ENCODE data around the gene FCAMR.
A peak's percentile ranks its signal among the peaks of the same experiment; 100 is the strongest.

Gene FCAMR

GRCh38 chr1:206998816-206999215, 28.6 kb upstream of the FCAMR start:
- DNase-seq = no peak

DNA sequence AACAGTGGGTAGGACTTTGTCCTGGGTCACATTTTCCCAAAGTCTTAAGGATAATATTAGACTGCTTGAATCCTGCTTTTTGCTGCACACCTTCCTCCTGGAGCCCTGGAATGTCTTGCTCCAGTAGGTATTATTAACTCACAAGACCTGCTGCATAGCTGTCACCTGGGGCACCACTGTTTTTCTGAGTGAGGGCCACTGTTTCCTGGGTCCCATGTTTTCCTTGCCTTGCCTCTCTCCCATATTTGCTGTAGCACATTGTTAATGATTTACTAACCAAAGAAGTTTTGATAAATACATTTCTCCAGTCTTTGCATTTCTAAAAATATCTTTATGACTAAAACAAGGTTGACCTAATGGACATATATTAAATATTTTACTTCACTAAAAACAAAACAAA, 22.5 kb upstream of the FCAMR start:
- DNase-seq = no peak

DNA sequence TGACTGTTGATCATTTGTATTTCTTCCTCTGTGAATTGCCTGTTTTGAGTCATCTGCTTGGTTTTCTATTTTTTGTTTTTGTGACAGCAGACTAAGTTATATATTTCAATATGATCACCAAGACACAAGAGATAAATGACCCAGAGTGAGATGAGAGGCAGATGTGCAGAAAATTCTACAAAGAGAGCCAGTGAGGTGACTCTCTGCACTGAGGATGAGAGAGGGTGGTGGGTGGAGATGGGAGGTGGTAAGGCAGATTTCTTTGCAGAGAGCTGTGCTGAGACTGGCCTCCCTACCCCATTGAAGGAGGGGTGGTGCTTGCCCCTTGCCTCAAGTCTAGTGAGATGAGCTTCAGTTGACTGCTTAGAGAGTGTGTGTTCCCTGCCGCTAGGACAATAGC, 17.6 kb upstream of the FCAMR start:
- DNase-seq = no peak

- DNase-seq = no peak
These were observed 16.6 kb upstream of the FCAMR start for GRCh38 chr1:206986885-206987284.

DNA sequence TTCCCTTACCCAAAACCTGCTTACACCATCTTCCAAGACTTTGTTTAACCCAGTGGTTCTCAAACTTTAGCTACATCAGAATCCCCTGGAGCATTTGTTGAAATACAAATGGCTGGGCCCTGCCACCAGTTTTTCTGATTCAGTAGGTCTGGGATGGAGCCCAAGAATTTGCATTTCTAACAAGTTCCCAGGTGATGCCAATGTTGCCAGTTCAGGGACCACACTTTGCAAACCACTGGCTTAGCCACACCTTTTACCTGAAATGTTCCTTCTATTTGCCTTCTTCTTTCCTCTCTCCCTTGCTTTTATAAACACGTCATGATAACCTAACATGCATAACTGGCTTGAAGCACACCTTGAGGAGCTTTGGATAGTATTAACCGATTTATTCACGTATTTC, 16.1 kb upstream of the FCAMR start:
- DNase-seq = no peak

DNA sequence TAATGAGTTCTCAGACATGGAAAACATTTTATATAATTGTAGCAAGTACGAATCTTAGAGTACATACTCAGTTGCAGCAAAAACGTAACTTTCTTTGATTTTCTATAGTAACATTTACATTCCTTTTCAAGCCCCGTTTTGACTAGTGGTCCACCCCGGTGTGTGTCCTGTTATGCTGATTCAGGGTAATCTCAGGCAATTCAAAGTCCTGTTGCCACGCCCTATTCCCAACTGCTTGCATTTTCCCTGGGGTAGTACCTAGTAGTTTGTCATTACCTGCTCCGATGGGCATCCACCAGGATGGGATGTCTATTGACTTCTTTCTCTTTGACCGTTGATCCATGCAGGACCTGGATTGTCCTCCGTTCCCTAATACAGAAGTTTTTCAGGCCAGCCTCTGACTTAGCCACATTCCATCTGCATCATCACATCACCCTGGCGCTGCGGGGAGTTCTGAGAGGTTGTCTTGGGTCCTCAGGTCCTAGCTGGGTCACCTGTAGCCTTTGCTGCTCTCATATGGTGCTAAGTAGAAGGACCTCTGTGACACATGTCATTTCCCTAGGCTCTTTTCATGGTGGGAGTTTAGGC, 15.0 kb upstream of the FCAMR start:
- DNase-seq = no peak

DNA sequence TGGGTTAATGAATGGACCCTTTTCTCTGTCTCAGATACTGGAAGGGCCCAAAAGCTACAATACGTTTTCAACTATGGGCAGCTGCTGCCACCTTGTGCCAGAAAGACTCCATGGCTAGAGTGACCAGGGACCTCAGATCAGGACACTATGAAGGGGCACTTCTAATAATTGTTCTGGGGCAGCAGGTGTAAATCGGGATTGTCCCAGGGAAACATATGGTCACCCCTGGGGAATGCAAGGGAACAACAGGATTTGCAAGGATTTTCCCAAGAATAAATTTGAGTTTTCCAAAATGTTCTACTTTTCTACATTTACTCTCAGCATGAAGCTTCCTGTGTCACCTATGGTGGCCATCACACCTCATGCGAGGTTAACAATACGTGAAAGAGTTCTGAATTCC, 12.0 kb upstream of the FCAMR start:
- peak in 3 of 4 experiments; percentile 12 to 51 (median 30) for DNase-seq

- DNase-seq = no peak
These were observed 9.3 kb upstream of the FCAMR start for GRCh38 chr1:206979379-206980043.

- DNase-seq = no peak
These were observed 8.0 kb upstream of the FCAMR start for GRCh38 chr1:206978259-206978658.

DNA sequence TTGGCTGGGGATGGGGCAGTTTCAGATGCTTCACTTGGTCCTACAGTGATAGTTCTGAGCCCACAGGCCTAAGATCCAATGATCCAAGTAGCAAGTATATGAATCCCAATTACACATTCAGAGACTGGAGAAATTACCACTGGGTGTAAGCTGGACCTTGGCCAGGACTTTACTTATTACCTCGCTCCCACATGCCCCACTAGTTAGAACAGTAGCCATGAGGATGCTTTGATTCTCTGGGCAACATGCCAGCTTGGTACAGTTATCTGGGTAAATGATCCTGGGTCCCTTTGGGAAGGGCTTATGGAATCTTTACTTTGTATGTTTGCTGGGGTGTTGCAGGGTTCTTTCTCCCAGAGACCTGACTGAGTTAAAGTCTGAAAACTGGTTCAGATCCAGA, 5.0 kb upstream of the FCAMR start:
- no peak for DNase-seq

- no peak for DNase-seq
These were observed 3.9 kb upstream of the FCAMR start for GRCh38 chr1:206974140-206974539.

GRCh38 chr1:206972728-206973127, 2.5 kb upstream of the FCAMR start:
- DNase-seq = no peak

GRCh38 chr1:206971029-206971655, 882 bp upstream of the FCAMR start:
- no peak for DNase-seq

GRCh38 chr1:206969090-206969489, 1.2 kb downstream of the FCAMR start:
- DNase-seq = no peak

GRCh38 chr1:206967096-206967849, 3.0 kb downstream of the FCAMR start:
- no peak for DNase-seq

- DNase-seq = no peak
These were observed 4.5 kb downstream of the FCAMR start for GRCh38 chr1:206965781-206966180.

DNA sequence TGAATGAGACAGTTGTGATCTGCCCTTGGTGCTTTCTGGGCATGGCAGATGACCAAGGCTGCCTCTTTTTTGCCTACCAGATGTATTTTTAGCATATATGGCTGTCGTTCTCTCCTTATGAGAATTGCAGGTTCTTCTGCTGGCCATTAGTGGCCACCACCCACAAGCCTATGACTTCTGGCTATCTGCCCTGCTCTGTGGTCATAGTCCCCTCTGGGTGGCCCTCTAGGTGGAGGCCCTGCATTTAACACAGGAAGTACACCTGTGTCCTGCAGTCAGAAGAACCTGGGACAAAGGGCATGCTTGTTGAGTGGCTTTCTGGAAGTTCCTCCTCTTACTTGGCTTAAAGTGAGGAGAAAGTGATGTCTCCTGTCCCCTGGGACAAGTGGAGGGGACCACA, 6.5 kb downstream of the FCAMR start:
- no peak for DNase-seq

DNA sequence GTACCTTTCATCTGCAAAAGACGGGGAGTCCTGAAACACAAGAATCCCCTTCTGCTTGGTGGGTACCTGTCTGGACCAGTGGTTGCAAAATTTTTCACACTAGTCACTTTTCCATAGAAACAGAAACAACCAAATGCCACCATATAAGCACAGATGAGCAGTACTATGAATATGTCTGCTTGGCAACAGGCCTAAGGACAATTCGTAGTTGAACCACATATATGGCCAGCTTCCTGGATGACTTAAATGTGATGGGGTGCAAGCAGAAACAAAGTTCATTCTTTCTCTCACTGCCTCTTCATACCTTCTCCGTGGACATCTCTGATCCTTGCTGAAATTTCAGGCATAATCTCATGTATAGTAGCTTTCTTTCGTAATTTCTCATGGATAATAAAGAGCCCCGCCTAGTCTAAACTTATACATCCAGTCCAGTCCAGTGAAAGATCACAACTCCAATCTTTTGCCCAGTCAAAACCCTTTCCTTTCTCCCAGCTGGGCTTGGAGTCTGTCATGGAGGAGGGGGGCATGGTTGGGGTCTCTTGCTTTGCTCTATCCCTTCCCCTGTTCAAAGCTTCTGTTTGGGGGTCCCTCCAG, 7.0 kb downstream of the FCAMR start:
- DNase-seq = no peak

DNA sequence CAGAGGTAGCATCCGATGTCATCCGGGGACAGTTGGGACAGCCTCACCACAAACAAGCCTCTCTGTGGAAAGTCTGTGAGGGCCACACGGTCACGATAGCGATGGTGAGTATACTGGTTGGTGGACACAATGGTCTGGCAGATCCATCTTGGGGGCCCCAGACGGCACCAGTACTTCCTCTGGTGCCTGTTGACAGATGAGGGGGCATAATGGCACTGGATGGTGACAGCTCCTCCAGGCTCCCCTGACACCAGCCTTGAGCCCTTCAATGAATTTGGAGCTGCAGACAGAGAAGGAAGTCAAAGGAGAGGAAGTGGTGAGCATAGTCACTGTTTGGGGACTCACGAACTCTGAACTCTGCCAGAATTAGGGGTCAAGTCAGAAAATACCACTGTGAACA, 8.0 kb downstream of the FCAMR start:
- no peak for DNase-seq

GRCh38 chr1:206961668-206962067, 8.6 kb downstream of the FCAMR start:
- no peak for DNase-seq

DNA sequence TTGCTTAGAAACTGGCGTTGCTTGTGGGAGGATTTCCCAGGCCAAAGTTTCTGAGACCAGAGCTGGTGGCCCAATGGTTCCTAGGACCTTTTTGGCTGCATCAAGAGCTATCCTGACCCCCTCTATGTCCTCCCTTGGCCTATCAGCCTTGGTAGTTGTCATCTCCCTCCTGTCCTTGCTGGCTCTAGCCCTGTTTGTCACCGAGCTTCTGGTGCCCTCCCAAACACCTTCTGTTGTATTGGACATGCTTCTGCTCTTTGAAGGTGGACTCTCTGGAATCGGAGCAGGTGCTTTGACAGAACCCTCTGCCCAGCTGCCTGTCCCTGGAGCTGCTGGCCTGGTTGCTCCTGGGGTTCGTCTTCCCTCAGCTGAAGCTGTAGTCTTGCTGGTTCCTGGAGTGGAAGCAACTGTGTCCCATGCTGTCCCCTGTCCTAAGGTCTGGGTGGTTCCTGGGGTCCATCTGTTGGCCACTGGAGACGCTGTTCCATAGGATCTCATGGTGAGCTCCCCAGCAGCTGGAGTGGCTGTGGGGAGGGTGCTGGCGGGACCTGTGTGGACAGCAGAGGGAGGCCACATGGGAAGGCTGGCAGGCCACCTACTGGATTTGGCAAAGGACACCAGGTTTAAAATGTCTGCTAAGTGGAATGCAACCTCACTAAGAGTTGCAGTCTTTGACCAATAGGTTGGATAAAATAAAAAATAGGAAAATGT, 9.4 kb downstream of the FCAMR start:
- DNase-seq = no peak

- DNase-seq = no peak
These were observed 12.1 kb downstream of the FCAMR start for GRCh38 chr1:206958144-206958543.

DNA sequence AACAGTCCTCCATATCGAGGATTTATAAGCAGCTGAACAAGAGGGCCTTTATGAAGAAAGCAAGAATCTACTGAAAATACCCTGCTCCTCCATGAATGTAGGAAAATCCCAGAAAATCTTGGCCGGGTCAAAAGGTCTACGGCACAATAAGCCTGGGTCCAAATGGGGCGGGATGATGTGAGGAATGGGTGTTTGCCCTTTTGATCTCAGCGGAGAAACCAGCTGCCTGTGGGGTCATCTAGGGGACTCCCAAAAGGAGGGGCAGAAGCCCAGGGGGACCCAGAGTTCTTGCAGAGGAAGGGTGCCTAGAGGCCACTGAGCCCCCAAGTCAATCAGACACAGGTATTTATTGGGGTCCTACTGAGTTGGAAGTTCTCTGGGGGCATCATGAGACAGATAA, 12.6 kb downstream of the FCAMR start:
- DNase-seq = no peak

Measured in activated naive CD4-positive, alpha-beta T cell (primary cell).